SH-SY5Y (cell line): Measurements from ENCODE around the gene KL.

Source experiments
- GATA2 ChIP-seq: IDR thresholded peaks from 2 replicates; pipeline ENCODE4 v1.6.1; 2011; ENCODE audit warnings: mild to moderate bottlenecking, low read depth, low read length
- GATA3 ChIP-seq: IDR thresholded peaks from 2 replicates; pipeline ENCODE4 v1.6.1; 2011; ENCODE audit warnings: low read depth, mild to moderate bottlenecking, low read length, moderate library complexity

- no peak for TF ChIP-seq GATA2
- no peak for TF ChIP-seq GATA3
These were observed 33.9 kb downstream of the KL start for GRCh38 chr13:33050161-33050560.
